T-helper 1 cell treated with Interleukin-12 subunit alpha and Interleukin-12 subunit beta and Interleukin-4 antibody, amounts not matched to agents 30 μg/mL and 1 μg/mL, for 36 hours (primary cell): ENCODE data around the gene MEIOC.
"Not testable (repeated sequence)": the region's sequence is repeated elsewhere in the genome, so short reads cannot be mapped to it uniquely, and the experiment has no call there.

Experiments
- H3K27ac Mint-ChIP-seq: one replicate; pipeline ENCODE4 v1.8.0; 2021; ENCODE audit warnings: mild to moderate bottlenecking, mixed read lengths
- H3K27me3 Mint-ChIP-seq: one replicate; pipeline ENCODE4 v1.8.0; 2021; ENCODE audit warnings: low read depth, mixed read lengths
- H3K36me3 Mint-ChIP-seq: one replicate; pipeline ENCODE4 v1.8.0; 2021; ENCODE audit warnings: low read depth, mixed read lengths
- H3K4me1 Mint-ChIP-seq: one replicate; pipeline ENCODE4 v1.8.0; 2021; ENCODE audit warnings: low read depth, mixed read lengths
- H3K4me3 Mint-ChIP-seq: one replicate; pipeline ENCODE4 v1.8.0; 2021; ENCODE audit warnings: mild to moderate bottlenecking, moderate library complexity, mixed read lengths
- H3K9me3 Mint-ChIP-seq: one replicate; pipeline ENCODE4 v1.8.0; 2021; ENCODE audit warnings: mixed read lengths

Gene MEIOC

DNA sequence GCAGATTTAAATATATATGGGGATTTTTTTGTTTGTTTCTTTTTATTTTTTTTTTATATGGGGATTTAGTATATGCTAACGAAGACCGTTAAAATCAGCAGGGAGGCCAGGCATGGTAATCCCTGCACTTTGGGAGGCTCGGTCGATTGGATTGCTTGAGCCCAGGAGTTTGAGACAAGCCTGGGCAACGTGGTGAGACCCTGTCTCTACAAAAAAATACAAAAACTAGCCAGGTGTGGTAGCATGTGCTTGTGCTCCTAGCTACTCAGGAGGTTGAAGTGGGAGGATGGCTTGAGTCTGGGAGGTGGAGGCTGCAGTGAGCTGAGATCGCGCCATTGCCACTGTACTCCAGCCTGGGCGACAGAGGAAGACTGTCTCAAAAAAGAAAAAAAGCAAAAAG, 22.3 kb upstream of the MEIOC start:
- Mint-ChIP-seq H3K27me3 (peaks cover 4% of the 10 kb centered on the region), H3K9me3 (no peaks in the 10 kb centered on the region), H3K36me3 (no peaks in the 10 kb centered on the region), H3K4me3 (no peak overlapping the region), H3K4me1 (no peaks in the 10 kb centered on the region), H3K27ac (no peak overlapping the region)

DNA sequence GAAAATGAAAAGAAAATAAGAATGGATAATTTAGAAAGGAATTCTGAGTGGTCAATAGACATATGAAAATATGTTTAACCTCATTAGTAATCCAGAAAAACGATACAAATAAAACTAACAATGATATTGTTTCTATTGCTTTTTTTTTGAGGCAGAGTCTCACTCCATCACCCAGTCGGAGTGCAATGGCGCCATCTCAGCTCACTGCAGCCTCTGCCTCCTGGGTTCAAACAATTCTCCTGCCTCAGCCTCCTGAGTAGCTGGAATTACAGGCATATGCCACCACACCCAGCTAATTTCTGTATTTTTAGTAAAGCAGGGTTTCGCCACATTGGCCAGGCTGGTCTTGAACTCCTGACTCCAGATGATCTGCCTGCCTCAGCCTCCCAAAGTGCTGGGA, 21.9 kb upstream of the MEIOC start:
- not testable (repeated sequence) for H3K4me3 Mint-ChIP-seq, H3K36me3 Mint-ChIP-seq, H3K27ac Mint-ChIP-seq, H3K4me1 Mint-ChIP-seq, H3K27me3 Mint-ChIP-seq, H3K9me3 Mint-ChIP-seq

DNA sequence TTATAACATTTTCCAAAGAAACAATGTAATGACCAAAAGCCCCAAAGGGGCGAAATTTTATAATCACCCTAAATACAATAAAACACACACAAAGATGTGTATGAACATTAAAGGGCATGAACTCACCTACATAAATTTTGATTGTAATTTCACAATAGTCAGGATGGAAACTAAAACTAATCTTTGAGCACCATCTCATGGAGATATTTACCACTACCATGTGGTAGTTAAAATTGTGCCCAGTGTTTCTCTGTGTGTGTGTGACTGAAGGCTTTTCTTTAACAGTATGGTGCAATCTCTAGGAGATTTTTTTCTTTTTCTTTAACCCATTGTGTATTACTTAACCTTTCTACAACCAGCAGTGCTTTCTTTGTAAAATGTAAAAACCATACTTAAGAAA, 19.7 kb upstream of the MEIOC start:
- Mint-ChIP-seq H3K27ac (no peak overlapping the region), H3K4me1 (no peaks in the 10 kb centered on the region), H3K4me3 (no peak overlapping the region), H3K36me3 (no peaks in the 10 kb centered on the region), H3K9me3 (no peaks in the 10 kb centered on the region), H3K27me3 (peaks cover 4% of the 10 kb centered on the region)

DNA sequence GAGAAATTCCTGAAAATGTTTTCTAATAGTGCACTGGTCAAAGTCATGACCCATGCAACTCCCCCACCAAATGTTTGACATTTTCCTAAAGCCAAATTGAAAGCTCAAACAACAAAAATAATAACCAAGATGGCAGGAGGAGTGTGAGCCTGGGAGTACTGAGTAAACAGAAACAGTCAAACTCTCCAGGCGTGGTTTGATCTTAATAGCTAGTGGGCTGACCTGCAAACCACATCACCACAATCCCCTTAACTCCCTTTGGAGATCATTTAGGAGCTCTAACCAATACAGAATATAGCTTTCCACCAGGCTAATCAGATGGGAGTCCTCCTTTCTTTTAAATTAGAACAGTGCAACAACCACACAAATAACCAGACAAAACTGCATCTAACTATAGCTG, 19.2 kb upstream of the MEIOC start:
- H3K9me3 Mint-ChIP-seq: no peaks in the 10 kb centered on the region
- no peaks in the 10 kb centered on the region for H3K36me3 Mint-ChIP-seq
- H3K27ac Mint-ChIP-seq: no peak overlapping the region

DNA sequence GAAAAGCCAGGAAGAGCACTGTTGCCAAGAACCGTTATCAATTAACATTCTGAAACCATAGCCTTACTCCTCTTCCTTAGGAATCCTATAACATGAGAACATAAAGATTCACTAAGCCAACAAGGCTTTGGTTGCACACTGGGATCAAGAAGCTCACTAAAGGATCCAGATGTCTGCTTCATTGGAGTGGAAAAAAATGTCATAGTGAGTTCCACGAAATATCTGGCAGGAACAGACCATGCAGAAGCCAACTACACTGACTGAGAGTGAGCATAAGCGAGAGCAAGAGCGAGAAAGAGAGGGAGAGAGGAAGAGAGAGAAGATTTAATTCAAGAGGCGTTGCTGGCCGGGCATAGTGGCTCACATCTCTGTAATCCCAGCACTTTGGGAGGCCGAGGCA, 13.4 kb upstream of the MEIOC start:
- no peaks in the 10 kb centered on the region for H3K4me1 Mint-ChIP-seq
- H3K4me3 Mint-ChIP-seq: no peak overlapping the region
- peaks cover 12% of the 10 kb centered on the region for H3K27me3 Mint-ChIP-seq
- H3K9me3 Mint-ChIP-seq: no peaks in the 10 kb centered on the region
- no peak overlapping the region for H3K27ac Mint-ChIP-seq
- H3K36me3 Mint-ChIP-seq: no peaks in the 10 kb centered on the region

More for the DNA sequence above, 19.2 kb upstream of the MEIOC start:
- Mint-ChIP-seq H3K4me1 (no peaks in the 10 kb centered on the region), H3K4me3 (no peak overlapping the region), H3K27me3 (peaks cover 2% of the 10 kb centered on the region)

DNA sequence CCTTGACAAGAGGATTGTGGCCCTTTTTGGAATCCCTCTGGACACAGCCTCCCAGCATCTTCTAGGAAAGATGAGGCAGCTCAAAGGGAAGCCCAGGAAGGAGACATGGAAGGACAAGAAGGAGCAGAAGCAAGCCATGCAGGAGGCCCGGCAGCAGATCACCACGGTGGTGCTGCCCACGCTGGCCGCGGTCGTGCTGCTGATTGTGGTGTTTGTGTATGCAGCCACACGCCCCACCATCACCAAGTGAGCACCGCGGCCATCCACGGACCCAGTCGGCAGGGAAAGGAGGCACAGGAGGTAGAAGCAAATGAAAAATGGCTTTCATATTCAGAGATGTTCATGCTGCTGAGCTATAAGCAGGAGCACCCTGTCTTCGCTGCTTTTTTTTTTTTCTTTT, 10.9 kb upstream of the MEIOC start:
- Mint-ChIP-seq H3K36me3 (no peaks in the 10 kb centered on the region), H3K9me3 (no peaks in the 10 kb centered on the region), H3K4me3 (no peak overlapping the region), H3K4me1 (no peaks in the 10 kb centered on the region), H3K27ac (no peak overlapping the region), H3K27me3 (peaks cover 30% of the 10 kb centered on the region)

DNA sequence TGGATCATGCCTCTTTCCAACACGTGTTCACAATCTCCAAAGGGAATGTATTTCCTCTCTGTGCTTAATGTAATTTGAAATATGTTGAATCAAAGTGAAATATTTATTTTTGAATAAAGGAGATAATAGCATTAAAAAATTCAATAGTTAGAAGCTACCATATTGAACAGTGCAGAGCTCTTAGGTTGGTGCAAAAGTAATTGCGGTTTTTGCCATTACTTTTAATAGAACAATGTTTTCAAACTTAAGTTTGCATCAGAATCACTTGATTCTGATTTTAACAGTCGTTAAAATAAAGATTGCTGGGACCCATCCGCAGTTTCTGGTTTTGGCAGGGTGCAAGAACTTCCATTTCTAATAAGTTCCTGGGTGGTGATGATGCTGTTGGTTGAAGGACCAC, 10.0 kb upstream of the MEIOC start:
- H3K4me3 Mint-ChIP-seq: no peak overlapping the region
- no peak overlapping the region for H3K27ac Mint-ChIP-seq
- no peaks in the 10 kb centered on the region for H3K36me3 Mint-ChIP-seq
- H3K4me1 Mint-ChIP-seq: no peaks in the 10 kb centered on the region
- no peaks in the 10 kb centered on the region for H3K9me3 Mint-ChIP-seq
- H3K27me3 Mint-ChIP-seq: peaks cover 34% of the 10 kb centered on the region

DNA sequence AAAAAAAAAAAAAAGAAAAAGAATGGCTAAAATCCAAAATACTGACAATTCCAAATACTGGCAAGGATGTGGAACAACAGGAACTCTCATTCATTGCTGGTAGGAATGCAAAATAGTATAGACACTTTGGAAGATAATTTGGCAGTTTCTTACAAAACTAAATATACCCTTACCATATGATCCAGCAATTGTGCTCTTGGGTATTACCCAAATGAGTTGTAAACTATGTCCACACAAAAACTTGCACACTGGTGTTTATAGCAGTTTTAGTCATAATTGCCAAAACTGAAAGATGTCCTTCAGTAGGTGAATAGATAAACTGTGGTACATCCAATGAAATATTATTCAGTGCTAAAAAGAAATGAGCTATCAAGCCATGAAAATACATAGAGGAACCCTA, 8.5 kb upstream of the MEIOC start:
- Mint-ChIP-seq H3K4me1 (no peaks in the 10 kb centered on the region), H3K36me3 (no peaks in the 10 kb centered on the region), H3K27me3 (peaks cover 42% of the 10 kb centered on the region), H3K27ac (no peak overlapping the region), H3K4me3 (no peak overlapping the region), H3K9me3 (no peaks in the 10 kb centered on the region)

DNA sequence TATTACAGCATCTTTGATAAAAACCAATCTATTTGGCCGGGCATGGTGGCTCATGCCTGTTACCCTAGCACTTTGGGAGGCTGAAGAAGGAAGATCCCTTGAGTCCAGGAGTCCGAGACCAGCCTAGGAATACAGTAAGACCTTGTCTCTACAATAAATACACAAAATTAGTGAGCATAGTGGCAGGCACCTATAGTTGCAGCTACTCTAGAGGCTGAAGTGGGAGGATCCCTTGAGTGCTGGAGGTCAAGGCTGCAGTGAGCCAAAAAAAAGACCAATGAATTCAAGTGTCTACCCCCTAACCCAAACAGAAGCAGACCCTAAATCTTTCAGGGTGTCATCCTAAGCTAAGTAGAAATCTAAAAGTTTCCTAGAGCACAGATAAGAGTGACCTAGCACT, 7.3 kb upstream of the MEIOC start:
- Mint-ChIP-seq H3K9me3 (no peaks in the 10 kb centered on the region), H3K4me3 (no peak overlapping the region), H3K27ac (no peak overlapping the region), H3K4me1 (no peaks in the 10 kb centered on the region), H3K27me3 (peaks cover 44% of the 10 kb centered on the region), H3K36me3 (no peaks in the 10 kb centered on the region)

DNA sequence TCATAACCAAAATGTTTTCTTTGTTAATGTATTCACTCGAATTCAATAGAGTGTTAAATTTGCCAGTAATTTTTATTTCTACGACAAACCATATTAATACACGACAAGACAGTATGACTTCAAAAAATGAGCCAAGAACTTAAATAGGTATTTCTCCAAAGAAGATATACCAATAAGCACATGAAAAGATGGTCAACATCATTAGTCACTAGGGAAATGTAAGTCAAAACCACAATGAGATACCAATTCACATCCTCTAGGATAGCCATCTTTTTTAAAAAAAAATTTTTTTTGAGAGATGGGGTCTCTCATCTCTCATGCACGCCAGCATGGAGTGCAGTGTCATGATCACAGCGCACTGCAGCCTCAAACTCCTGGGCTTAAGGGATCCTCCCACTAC, 5.0 kb upstream of the MEIOC start:
- no peaks in the 10 kb centered on the region for H3K36me3 Mint-ChIP-seq
- no peak overlapping the region for H3K27ac Mint-ChIP-seq
- H3K27me3 Mint-ChIP-seq: peaks cover 55% of the 10 kb centered on the region
- no peaks in the 10 kb centered on the region for H3K9me3 Mint-ChIP-seq
- no peak overlapping the region for H3K4me3 Mint-ChIP-seq
- H3K4me1 Mint-ChIP-seq: peaks cover 2% of the 10 kb centered on the region

DNA sequence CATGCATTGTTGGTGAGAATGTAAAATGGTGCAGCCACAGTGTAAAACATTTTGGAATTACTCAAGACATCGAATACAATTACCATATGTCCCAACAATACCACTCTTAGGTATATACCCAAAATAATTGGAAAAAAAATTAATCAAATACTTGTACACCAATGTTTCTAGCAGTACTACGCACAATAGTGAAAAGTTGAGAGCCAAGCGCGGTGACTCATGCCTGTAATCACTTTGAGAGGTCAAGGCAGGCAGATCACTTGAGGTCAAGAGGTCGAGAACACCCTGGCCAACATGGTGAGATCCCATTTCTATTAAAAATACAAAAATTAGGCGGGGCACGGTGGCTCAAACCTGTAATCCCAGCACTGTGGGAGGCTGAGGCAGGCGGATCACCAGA, 3.5 kb upstream of the MEIOC start:
- Mint-ChIP-seq H3K27me3 (peaks cover 61% of the 10 kb centered on the region), H3K4me3 (no peak overlapping the region), H3K9me3 (no peaks in the 10 kb centered on the region), H3K36me3 (peaks cover 2% of the 10 kb centered on the region), H3K4me1 (peaks cover 4% of the 10 kb centered on the region), H3K27ac (no peak overlapping the region)

DNA sequence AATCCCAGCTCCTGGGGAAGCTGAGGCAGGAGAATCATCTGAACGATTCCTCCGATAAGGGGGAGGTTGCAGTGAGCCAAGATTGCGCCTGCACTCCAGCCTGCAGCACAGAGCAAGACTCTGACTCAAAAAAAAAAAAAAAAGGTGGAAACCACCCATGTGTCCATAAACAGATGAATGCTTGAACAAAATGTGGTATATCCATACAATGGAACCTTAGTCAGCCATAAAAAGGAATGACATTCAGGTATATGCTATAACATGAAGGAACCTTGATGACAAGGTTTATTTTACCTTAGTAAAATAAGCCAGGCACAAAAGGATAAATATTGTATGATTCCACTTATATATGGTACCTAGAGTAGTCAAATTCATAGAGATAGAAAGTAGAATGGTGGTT, 2.9 kb upstream of the MEIOC start:
- Mint-ChIP-seq H3K4me3 (no peak overlapping the region), H3K27me3 (peaks cover 62% of the 10 kb centered on the region), H3K9me3 (no peaks in the 10 kb centered on the region), H3K4me1 (peaks cover 4% of the 10 kb centered on the region), H3K27ac (no peak overlapping the region), H3K36me3 (peaks cover 2% of the 10 kb centered on the region)

DNA sequence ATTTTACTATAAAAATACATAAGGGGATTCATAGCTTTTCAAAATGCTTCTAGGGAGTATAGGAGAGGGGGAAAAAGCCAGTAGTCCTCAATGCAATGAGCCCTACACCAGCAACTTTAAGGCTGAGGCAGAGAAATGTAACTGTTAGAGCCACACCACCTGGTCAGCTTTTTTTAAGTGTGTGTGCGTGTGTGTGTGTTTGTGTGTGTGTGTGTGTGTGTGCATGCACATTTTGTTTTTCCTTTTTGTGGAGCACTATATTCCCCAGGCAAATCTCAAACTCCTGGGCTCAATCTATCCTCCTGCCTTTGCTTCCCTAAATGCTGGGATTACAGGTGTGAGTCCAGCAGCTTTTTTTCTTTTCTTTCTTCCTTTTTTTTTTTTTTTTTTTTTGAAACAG, 2.3 kb upstream of the MEIOC start:
- H3K4me3 Mint-ChIP-seq: no peak overlapping the region
- peaks cover 4% of the 10 kb centered on the region for H3K4me1 Mint-ChIP-seq
- no peak overlapping the region for H3K27ac Mint-ChIP-seq
- no peaks in the 10 kb centered on the region for H3K9me3 Mint-ChIP-seq
- peaks cover 56% of the 10 kb centered on the region for H3K27me3 Mint-ChIP-seq
- H3K36me3 Mint-ChIP-seq: peaks cover 2% of the 10 kb centered on the region

DNA sequence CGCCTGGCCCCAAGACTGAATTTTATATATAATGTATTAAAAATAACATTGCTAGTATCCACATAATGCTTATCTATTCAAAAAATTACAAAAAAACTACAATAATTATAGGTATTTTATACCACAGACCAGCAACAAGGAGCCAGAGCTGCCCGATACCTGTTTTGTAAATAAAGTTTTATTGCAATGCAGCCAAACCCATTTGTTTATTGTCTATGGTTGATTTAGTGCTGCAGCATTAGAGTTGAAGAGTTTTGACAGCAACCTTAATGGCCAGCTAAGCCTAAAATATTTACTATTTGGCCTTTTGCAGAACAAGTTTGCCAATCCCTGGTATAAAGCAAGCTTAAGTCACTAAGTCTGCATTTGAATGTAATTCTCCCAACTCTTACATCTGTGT, 5.6 kb downstream of the MEIOC start:
- Mint-ChIP-seq H3K36me3 (peaks cover 2% of the 10 kb centered on the region), H3K4me1 (peaks cover 3% of the 10 kb centered on the region), H3K9me3 (no peaks in the 10 kb centered on the region), H3K4me3 (no peak overlapping the region), H3K27ac (no peak overlapping the region), H3K27me3 (peaks cover 28% of the 10 kb centered on the region)

DNA sequence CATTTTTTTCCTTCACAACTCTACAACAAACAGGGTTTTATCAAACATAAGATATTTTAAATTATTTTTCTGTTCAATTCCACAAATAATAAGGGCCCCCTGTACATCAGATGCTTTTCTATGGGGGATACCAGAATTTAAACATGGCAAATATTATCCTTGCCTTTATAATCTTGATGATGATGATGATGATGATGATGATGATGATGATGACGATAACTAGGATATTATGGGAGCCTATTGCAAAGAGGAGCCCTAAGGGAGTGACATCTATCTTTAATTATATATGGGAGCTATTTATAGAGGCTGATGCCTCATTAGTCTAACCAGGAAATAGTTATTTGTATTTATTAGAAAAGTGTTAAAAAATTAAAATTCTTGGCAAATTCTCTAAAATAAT, 6.8 kb downstream of the MEIOC start:
- Mint-ChIP-seq H3K27me3 (peaks cover 25% of the 10 kb centered on the region), H3K4me1 (no peaks in the 10 kb centered on the region), H3K9me3 (no peaks in the 10 kb centered on the region), H3K4me3 (no peak overlapping the region), H3K36me3 (no peaks in the 10 kb centered on the region), H3K27ac (no peak overlapping the region)

DNA sequence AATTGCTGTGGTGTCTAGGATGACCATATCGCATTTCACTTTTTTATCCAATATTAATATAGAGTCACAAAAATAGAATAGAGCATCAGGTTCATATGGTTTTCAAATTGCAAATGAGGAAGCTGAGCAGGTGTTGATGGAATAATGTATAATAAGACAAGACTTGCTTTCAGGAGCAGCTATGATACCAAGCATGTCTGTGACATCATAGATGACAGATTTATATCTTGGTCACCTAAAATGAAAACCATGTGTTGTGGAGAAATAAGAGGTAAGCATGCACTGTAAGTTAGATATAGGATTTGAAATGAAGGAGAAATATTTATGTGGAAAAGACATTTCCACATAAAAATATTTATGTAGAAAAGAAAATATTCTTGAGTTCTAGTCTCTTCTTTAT, 8.6 kb downstream of the MEIOC start:
- no peaks in the 10 kb centered on the region for H3K4me1 Mint-ChIP-seq

More for the DNA sequence above, 8.6 kb downstream of the MEIOC start:
- H3K4me3 Mint-ChIP-seq: no peak overlapping the region
- no peak overlapping the region for H3K27ac Mint-ChIP-seq
- H3K9me3 Mint-ChIP-seq: no peaks in the 10 kb centered on the region
- no peaks in the 10 kb centered on the region for H3K36me3 Mint-ChIP-seq
- peaks cover 21% of the 10 kb centered on the region for H3K27me3 Mint-ChIP-seq
